ENCODE measurements around the gene H2AZ2.
"Not testable (repeated sequence)": the region's sequence is repeated elsewhere in the genome, so short reads cannot be mapped to it uniquely, and the experiment has no call there.

The H2AZ2 gene

GRCh38 chr7:44814919-44815318, 33.0 kb downstream of the H2AZ2 start:
- no peak for DNase-seq (ENCODE audit: low read depth)

DNA sequence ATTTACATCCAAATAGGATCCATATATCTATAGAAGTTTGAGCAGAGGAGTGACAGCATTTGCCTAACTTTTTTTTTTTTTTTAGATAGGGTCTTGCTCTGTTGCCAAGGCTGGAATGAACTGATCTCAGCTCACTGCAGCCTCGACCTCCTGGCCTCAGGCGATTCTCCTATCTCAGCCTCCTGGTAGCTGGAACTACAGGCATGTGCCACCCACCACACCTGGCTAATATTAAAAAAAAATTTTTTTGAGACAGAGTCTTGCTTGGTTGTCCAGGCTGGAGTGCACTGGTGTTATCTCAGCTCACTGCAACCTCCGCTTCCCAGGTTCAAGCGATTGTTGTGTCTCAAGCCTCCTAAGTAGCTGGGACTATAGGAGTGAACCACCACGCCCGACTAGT, 36.3 kb downstream of the H2AZ2 start:
- no peak for DNase-seq (ENCODE audit: low read depth)

DNA sequence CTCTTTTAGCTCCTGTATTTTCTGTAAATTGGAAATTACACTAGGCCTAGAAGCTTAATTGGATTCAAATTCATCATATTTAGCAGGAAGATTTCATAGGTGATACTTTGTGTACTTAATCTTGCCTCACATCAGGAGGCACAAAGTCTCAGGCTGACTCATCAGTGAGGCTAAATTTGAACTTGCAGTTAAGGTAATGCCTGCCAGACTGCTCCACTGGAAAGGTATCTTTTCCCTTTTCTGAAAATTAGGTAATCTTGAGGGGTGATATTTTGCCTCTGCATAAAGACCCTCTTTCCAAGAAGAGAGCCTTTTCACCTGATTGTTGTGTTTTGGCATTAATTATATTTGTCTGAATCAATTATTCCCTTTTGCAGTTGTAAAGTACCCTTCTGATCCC, 36.8 kb downstream of the H2AZ2 start:
- DNase-seq (ENCODE audit: low read depth): no peak

- DNase-seq (ENCODE audit: low read depth): no peak
Observed at GRCh38 chr7:44808914-44809393, 38.9 kb downstream of the H2AZ2 start.

DNA sequence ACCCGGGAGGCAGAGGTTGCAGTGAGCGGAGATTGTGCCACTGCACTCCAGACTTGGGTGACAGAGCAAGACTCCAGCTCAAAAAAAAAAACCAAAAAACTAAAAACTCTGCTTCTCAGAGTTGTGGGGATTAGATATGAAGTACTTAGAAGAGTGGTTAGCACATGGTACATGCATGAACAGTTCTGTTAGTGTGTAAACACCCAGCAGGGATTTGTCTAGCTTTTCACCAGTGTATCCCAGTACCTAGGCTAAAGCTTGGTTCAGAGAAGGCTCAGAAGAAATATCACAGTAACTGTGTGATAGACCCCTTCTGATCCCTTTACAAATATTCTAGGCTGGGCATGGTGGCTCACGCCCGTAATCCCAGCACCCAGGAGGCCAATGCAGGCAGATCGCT, 41.9 kb downstream of the H2AZ2 start:
- no peak for DNase-seq (ENCODE audit: low read depth)

- DNase-seq (ENCODE audit: low read depth): not testable (repeated sequence)
Observed at GRCh38 chr7:44803828-44804519, 43.9 kb downstream of the H2AZ2 start.

DNA sequence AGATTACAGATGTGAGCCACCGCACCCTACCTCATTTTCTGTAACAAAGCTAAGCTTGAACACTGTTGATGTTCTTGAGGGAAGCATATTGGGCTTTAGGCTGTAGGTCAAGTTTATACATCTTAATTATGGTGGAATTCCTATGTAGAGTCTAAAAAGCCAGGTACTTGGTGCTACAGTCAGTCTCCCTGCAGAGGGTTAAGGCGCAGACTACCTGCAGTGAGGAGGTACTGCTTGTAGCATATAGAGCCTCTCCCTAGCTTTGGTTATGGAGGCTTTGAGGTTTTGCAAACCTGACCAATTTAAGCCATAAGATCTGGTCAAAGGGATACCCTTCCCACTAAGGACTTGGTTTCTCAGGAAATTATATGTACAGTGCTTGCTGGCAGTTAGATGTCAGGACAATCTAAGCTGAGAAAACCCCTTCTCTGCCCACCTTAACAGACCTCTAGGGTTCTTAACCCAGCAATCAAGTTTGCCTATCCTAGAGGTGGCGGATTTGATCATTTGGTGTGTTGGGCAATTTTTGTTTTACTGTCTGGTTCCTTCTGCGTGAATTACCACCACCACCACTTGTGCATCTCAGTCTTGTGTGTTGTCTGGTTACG, 45.4 kb downstream of the H2AZ2 start:
- DNase-seq (ENCODE audit: low read depth): no peak

- DNase-seq (ENCODE audit: low read depth): no peak
Observed at GRCh38 chr7:44801890-44802289, 46.0 kb downstream of the H2AZ2 start.

GRCh38 chr7:44799939-44800338, 47.9 kb downstream of the H2AZ2 start:
- DNase-seq (ENCODE audit: low read depth): no peak

GRCh38 chr7:44798649-44799305, 49.1 kb downstream of the H2AZ2 start:
- DNase-seq (ENCODE audit: low read depth): no peak

GRCh38 chr7:44797329-44798258, 50.3 kb downstream of the H2AZ2 start:
- peak; percentile 51 for DNase-seq (ENCODE audit: low read depth)

- peak; percentile 94 for DNase-seq (ENCODE audit: low read depth)
Observed at GRCh38 chr7:44796504-44797328, 51.2 kb downstream of the H2AZ2 start, which contains the start of gene PPIA. PPIA (plus strand) TSS chr7:44796681; CDS start chr7:44796725, 44 bp downstream.

DNA sequence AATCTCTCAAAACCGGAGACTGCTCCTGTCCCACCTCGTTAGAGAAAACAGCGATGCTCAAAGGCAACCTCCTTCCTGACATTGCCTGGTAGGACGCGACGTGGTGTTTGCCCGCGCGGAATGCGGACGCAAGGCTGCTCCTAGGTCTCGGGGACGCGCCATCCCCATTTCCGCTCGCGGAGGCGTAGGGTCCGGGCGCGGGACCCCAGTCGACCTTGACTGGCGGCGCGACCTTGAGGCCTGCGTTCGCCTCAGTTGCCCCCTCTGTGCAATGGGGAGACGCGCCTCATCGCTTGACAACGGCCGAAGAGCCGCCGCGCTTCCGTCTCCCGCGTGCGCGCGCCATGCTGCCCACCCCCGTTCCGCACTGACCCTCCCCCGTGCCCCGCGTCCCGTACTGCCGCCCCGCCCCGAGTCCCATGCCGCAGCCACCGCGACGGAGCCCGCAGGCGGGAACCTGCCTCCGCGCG, 51.8 kb downstream of the H2AZ2 start:
- DNase-seq (ENCODE audit: low read depth): no peak

- DNase-seq (ENCODE audit: low read depth): no peak
Observed at GRCh38 chr7:44794331-44794730, 53.6 kb downstream of the H2AZ2 start.

- DNase-seq (ENCODE audit: low read depth): no peak
Observed at GRCh38 chr7:44793919-44794318, 54.0 kb downstream of the H2AZ2 start.

- no peak for DNase-seq (ENCODE audit: low read depth)
Observed at GRCh38 chr7:44791278-44792219, 56.3 kb downstream of the H2AZ2 start.

DNA sequence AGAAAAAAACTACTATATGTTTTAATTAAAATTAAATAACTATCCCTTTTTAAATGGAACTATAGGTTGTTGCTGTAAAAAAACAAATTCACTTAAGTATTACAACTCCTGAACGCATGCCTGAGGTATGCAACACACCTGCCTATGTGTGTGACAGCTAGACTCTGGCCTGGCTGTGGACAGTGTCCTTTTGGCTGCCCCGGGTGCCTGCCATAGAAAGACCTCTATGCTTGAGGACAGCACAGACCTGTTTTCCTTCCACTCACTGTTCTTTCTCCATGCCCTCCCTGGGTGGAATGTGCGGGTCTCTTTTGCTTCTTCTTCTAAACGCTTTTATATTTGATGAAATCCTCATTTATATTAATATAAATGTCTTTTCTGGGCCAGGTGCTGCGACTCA, 57.9 kb downstream of the H2AZ2 start:
- no peak for DNase-seq (ENCODE audit: low read depth)

- DNase-seq (ENCODE audit: low read depth): no peak
Observed at GRCh38 chr7:44787762-44788161, 60.1 kb downstream of the H2AZ2 start.

DNA sequence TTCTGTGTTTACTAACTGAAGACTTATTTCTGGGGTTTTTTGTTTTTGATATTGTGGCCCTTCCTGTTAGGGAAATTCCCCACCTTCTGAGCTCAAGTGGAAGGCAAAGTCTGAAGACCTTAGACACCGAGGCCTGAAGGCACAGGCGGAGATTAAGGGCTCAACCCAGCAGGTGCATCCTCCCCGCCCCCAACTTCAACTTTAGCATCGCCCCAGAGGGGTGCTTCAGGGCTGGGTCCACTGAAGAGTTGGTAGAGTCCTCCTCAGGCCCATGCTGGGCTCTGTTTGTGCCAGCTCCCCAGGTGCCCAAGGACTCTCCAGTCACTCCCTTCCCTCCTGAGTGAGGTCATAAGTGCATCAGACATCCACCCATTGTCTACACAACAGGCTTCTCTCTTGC, 60.8 kb downstream of the H2AZ2 start:
- DNase-seq (ENCODE audit: low read depth): no peak

- DNase-seq (ENCODE audit: low read depth): not testable (repeated sequence)
Observed at GRCh38 chr7:44785218-44785617, 62.7 kb downstream of the H2AZ2 start.
